HepG2 (cell line): Measurements from ENCODE around the gene BCL11B. TPM values are rescaled to one million over a fixed set of nuclear protein-coding genes. Genes with fewer than 3 reads are reported as not detected.

Source experiments
- AKAP8 ChIP-seq: sonication (generic); formaldehyde crosslinking; IDR thresholded peaks from 2 replicates; pipeline ENCODE4 v1.5.1; 2020; ENCODE audit warnings: mild to moderate bottlenecking, missing genetic modification reagents
- ELF3 ChIP-seq: IDR thresholded peaks from 2 replicates; pipeline ENCODE4 v1.6.1; 2016; ENCODE audit warnings: missing genetic modification reagents, missing compliant biosample characterization
- EP300 ChIP-seq, 3 experiments: sonication (generic) in 1 of 3; formaldehyde crosslinking in 1 of 3; IDR thresholded peaks; 2 replicates each; pipeline versions ENCODE4 v1.5.1 to v1.6.1; 2011 to 2020; ENCODE audit warnings: low read depth in 2 of 3, low read length in 2 of 3, borderline replicate concordance in 1 of 3, improper control_type of control experiment in 1 of 3, mild to moderate bottlenecking in 1 of 3, missing genetic modification reagents in 1 of 3, moderate library complexity in 1 of 3
- GPN1 ChIP-seq: sonication (generic); formaldehyde crosslinking; IDR thresholded peaks from 2 replicates; pipeline ENCODE4 v1.5.1; 2020; ENCODE audit warnings: missing genetic modification reagents, borderline replicate concordance
- HMG20B ChIP-seq: conservative IDR thresholded peaks from 2 replicates; pipeline ENCODE4 v1.6.1; 2016; ENCODE audit warnings: missing genetic modification reagents, missing compliant biosample characterization
- KDM3A ChIP-seq: IDR thresholded peaks from 2 replicates; pipeline ENCODE4 v1.6.1; 2018; ENCODE audit warnings: low read depth, missing compliant biosample characterization
- RARA ChIP-seq: IDR thresholded peaks from 2 replicates; pipeline ENCODE4 v1.6.1; 2016; ENCODE audit warnings: missing genetic modification reagents, missing compliant biosample characterization
- RFX1 ChIP-seq: fragments of 450-650 bp; IDR thresholded peaks from 2 replicates; pipeline ENCODE4 v1.6.1; 2017
- SATB2 ChIP-seq: sonication (generic); formaldehyde crosslinking; IDR thresholded peaks from 2 replicates; pipeline ENCODE4 v1.5.0; 2020; ENCODE audit warnings: missing genetic modification reagents
- TBP ChIP-seq: sonication (generic); formaldehyde crosslinking; IDR thresholded peaks from 2 replicates; pipeline ENCODE4 v1.5.0; 2020; ENCODE audit warnings: missing genetic modification reagents
- TGIF2 ChIP-seq: IDR thresholded peaks from 2 replicates; pipeline ENCODE4 v1.6.1; 2016; ENCODE audit warnings: control low read depth, missing compliant biosample characterization
- THAP11 ChIP-seq: IDR thresholded peaks from 2 replicates; pipeline ENCODE4 v1.6.1; 2016; ENCODE audit warnings: missing biosample characterization, missing genetic modification reagents
- TMF1 ChIP-seq: sonication (generic); formaldehyde crosslinking; IDR thresholded peaks from 2 replicates; pipeline ENCODE4 v1.8.1; 2022; ENCODE audit warnings: low read depth, missing genetic modification reagents
- WIZ ChIP-seq: sonication (generic); formaldehyde crosslinking; IDR thresholded peaks from 2 replicates; pipeline ENCODE4 v1.5.1; 2020; ENCODE audit warnings: mild to moderate bottlenecking, missing genetic modification reagents
- ZBTB21 ChIP-seq: sonication (generic); formaldehyde crosslinking; IDR thresholded peaks from 2 replicates; pipeline ENCODE4 v1.4.0; 2020; ENCODE audit warnings: missing genetic modification reagents
- ZFP1 ChIP-seq: IDR thresholded peaks from 2 replicates; pipeline ENCODE4 v1.6.1; 2016
- ZNF205 ChIP-seq: IDR thresholded peaks from 2 replicates; pipeline ENCODE4 v1.6.1; 2018; ENCODE audit warnings: missing biosample characterization, missing genetic modification reagents
- ZNF292 ChIP-seq: sonication (generic); formaldehyde crosslinking; IDR thresholded peaks from 2 replicates; pipeline ENCODE4 v1.8.1; 2022; ENCODE audit warnings: mild to moderate bottlenecking, low read depth, missing genetic modification reagents, borderline replicate concordance
- ZNF337 ChIP-seq: sonication (generic); formaldehyde crosslinking; IDR thresholded peaks from 2 replicates; pipeline ENCODE4 v1.5.1; 2020; ENCODE audit warnings: missing genetic modification reagents, low read depth, mild to moderate bottlenecking, borderline replicate concordance
- ZNF547 ChIP-seq: sonication (generic); formaldehyde crosslinking; IDR thresholded peaks from 2 replicates; pipeline ENCODE4 v1.5.1; 2020; ENCODE audit warnings: mild to moderate bottlenecking, missing genetic modification reagents
- ZNF678 ChIP-seq: sonication (generic); formaldehyde crosslinking; IDR thresholded peaks from 2 replicates; pipeline ENCODE4 v1.4.0; 2020; ENCODE audit warnings: mild to moderate bottlenecking, missing genetic modification reagents
- ZNF709 ChIP-seq: sonication (generic); formaldehyde crosslinking; IDR thresholded peaks from 2 replicates; pipeline ENCODE4 v1.5.0; 2020; ENCODE audit warnings: mild to moderate bottlenecking, missing genetic modification reagents
- ZNF761 ChIP-seq: sonication (generic); formaldehyde crosslinking; conservative IDR thresholded peaks from 2 replicates; pipeline ENCODE4 v1.4.0; 2020; ENCODE audit warnings: mild to moderate bottlenecking, missing genetic modification reagents
- ZNF788 ChIP-seq: sonication (generic); formaldehyde crosslinking; IDR thresholded peaks from 2 replicates; pipeline ENCODE4 v1.5.0; 2020; ENCODE audit warnings: mild to moderate bottlenecking, missing genetic modification reagents, borderline replicate concordance
- ZSCAN9 ChIP-seq: IDR thresholded peaks from 2 replicates; pipeline ENCODE4 v1.6.1; 2016; ENCODE audit warnings: borderline replicate concordance
- polyA plus RNA-seq, 8 experiments: library from polyadenylated mRNA; depleted of rRNA in 3 of 8; stranded (reverse) in 7 of 8; unstranded in 1 of 8; fragments of >200 nt; fragmentation: Illumina TruSeq in 4 of 8; extraction: Trizol in 4 of 8; gene quantifications; 2 replicates each; pipeline versions ENCODE4 v1.2.1 to v1.2.3, GENCODE V29; 2011 to 2016; ENCODE audit warnings: low read depth in 4 of 8, missing spikeins in 1 of 8, mixed read lengths in 1 of 8; ENCODE audit not compliant: insufficient read depth in 1 of 8
- total RNA-seq, 5 experiments: library from RNA; depleted of rRNA; stranded (reverse); fragments of >200 nt; fragmentation: Illumina TruSeq; extraction: Trizol; gene quantifications; 2 replicates each; pipeline ENCODE4 v1.2.3, GENCODE V29; 2016; ENCODE audit warnings: low read depth in 1 of 5
- TF ChIP-seq, protein P1 (sequence below): IDR thresholded peaks from 2 replicates; pipeline ENCODE4 v1.6.1; 2018; ENCODE audit warnings: missing genetic modification reagents, mild to moderate bottlenecking, missing compliant biosample characterization
- TF ChIP-seq, protein P2 (sequence below): IDR thresholded peaks from 2 replicates; pipeline ENCODE4 v1.6.1; 2016; ENCODE audit warnings: low read depth, missing genetic modification reagents, missing compliant biosample characterization
- TF ChIP-seq, protein P3 (sequence below): sonication (generic); formaldehyde crosslinking; IDR thresholded peaks from 2 replicates; pipeline ENCODE4 v1.8.1; 2023; ENCODE audit warnings: mild to moderate bottlenecking, moderate library complexity, missing genetic modification reagents

BCL11B gene
- total and polyA plus RNA-seq, 2 of the 13 experiments (the other 11 are each of a cell fraction or from before 2014, with no cell fraction given): not detected

DNA sequence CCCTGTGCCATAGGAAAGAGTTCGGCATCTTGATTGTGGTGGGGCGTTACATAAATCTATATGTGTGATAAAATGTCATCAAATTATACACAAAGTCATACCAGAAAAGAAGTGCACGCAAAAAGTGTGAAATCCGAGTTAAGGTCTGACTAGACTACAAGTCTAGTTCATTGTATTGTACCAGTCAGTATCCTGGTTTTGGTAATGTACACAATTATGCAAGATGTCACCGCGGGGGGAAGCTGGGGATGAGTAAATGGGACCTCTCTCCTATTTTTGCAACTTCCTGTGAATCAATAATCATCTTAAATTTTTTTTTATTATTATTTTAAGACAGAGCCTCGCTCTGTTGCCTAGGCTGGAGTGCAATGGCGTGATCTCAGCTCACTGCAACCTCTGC lies 43.2 kb upstream of the BCL11B start (continued):
- TF ChIP-seq ZNF205 (CRISPR knock-in tag): no peak
- TF ChIP-seq KDM3A (CRISPR knock-in tag): no peak
- no peak for TF ChIP-seq WIZ
- no peak for TF ChIP-seq THAP11 (CRISPR knock-in tag)
- TF ChIP-seq, protein P1, sequence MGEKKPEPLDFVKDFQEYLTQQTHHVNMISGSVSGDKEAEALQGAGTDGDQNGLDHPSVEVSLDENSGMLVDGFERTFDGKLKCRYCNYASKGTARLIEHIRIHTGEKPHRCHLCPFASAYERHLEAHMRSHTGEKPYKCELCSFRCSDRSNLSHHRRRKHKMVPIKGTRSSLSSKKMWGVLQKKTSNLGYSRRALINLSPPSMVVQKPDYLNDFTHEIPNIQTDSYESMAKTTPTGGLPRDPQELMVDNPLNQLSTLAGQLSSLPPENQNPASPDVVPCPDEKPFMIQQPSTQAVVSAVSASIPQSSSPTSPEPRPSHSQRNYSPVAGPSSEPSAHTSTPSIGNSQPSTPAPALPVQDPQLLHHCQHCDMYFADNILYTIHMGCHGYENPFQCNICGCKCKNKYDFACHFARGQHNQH: no peak
- TF ChIP-seq SATB2 (CRISPR knock-in tag): no peak
- no peak for TF ChIP-seq ZNF678 (CRISPR knock-in tag)
- peak; percentile 75 for TF ChIP-seq RARA (CRISPR knock-in tag)
- no peak for TF ChIP-seq TBP
- TF ChIP-seq ZNF709 (CRISPR knock-in tag): no peak
- TF ChIP-seq TMF1 (CRISPR knock-in tag): no peak
- no peak for TF ChIP-seq ZNF337
- no peak for TF ChIP-seq ZFP1 (CRISPR knock-in tag)
- TF ChIP-seq, protein P2, sequence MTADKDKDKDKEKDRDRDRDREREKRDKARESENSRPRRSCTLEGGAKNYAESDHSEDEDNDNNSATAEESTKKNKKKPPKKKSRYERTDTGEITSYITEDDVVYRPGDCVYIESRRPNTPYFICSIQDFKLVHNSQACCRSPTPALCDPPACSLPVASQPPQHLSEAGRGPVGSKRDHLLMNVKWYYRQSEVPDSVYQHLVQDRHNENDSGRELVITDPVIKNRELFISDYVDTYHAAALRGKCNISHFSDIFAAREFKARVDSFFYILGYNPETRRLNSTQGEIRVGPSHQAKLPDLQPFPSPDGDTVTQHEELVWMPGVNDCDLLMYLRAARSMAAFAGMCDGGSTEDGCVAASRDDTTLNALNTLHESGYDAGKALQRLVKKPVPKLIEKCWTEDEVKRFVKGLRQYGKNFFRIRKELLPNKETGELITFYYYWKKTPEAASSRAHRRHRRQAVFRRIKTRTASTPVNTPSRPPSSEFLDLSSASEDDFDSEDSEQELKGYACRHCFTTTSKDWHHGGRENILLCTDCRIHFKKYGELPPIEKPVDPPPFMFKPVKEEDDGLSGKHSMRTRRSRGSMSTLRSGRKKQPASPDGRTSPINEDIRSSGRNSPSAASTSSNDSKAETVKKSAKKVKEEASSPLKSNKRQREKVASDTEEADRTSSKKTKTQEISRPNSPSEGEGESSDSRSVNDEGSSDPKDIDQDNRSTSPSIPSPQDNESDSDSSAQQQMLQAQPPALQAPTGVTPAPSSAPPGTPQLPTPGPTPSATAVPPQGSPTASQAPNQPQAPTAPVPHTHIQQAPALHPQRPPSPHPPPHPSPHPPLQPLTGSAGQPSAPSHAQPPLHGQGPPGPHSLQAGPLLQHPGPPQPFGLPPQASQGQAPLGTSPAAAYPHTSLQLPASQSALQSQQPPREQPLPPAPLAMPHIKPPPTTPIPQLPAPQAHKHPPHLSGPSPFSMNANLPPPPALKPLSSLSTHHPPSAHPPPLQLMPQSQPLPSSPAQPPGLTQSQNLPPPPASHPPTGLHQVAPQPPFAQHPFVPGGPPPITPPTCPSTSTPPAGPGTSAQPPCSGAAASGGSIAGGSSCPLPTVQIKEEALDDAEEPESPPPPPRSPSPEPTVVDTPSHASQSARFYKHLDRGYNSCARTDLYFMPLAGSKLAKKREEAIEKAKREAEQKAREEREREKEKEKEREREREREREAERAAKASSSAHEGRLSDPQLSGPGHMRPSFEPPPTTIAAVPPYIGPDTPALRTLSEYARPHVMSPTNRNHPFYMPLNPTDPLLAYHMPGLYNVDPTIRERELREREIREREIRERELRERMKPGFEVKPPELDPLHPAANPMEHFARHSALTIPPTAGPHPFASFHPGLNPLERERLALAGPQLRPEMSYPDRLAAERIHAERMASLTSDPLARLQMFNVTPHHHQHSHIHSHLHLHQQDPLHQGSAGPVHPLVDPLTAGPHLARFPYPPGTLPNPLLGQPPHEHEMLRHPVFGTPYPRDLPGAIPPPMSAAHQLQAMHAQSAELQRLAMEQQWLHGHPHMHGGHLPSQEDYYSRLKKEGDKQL (CRISPR knock-in tag): no peak
- no peak for TF ChIP-seq HMG20B (CRISPR knock-in tag)
- TF ChIP-seq ZNF788: no peak
- no peak for TF ChIP-seq ZBTB21 (CRISPR knock-in tag)
- TF ChIP-seq RFX1: no peak
- TF ChIP-seq, protein P3, sequence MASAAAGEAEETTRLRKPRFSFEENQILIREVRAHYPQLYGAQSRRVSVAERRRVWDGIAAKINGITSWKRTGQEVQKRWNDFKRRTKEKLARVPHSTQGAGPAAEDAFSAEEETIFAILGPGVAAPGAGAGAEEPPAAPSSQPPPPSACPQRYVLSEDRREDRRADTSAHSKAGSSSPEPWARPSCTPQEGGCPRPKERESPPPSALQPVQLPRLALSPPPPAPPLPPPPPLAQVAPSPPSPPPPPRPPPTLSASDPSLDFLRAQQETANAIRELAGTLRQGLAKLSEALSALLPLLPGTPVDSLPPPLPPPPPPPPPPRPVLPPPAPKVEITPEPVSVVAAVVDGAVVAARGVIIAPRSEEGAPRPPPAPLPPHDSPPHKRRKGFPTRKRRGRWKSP (CRISPR knock-in tag): no peak
- no peak for TF ChIP-seq TGIF2 (CRISPR knock-in tag)
- no peak for TF ChIP-seq ZNF292
- TF ChIP-seq ELF3 (CRISPR knock-in tag): peak; percentile 51; the same call in 1 of the 2 replicates
- no peak for TF ChIP-seq GPN1 (CRISPR knock-in tag)
- no peak for TF ChIP-seq ZNF761 (CRISPR knock-in tag)
- no peak for TF ChIP-seq ZSCAN9 (CRISPR knock-in tag)
- no peak for TF ChIP-seq ZNF547 (CRISPR knock-in tag)
- TF ChIP-seq EP300 (IDR thresholded peaks at IDR 0.05; ENCODE audit: low read depth in 2 of 2, low read length in 2 of 2): peak in 1 of 2 experiments; percentile 38; a peak in 1 of 4 replicates
- TF ChIP-seq EP300 (CRISPR knock-in tag; IDR thresholded peaks at IDR 0.05; ENCODE audit: borderline replicate concordance): no peak
- no peak for TF ChIP-seq AKAP8 (CRISPR knock-in tag)
